Astrocyte (in vitro differentiated cells and primary cell): ENCODE results near the gene ENTPD2.

ENCODE experiments used
- CTCF ChIP-seq: IDR thresholded peaks from 2 replicates; pipeline ENCODE4 v1.5.1; 2011; ENCODE audit warnings: low read depth, mild to moderate bottlenecking, inconsistent platforms, low read length, moderate library complexity; ENCODE audit not compliant: insufficient read depth
- EZH2 ChIP-seq: IDR thresholded peaks from 2 replicates; pipeline ENCODE4 v1.6.1; 2012; ENCODE audit warnings: mild to moderate bottlenecking, low read length, inconsistent platforms; ENCODE audit not compliant: insufficient read depth

- no peak for TF ChIP-seq CTCF
- no peak for TF ChIP-seq EZH2
Measured at GRCh38 chr9:137038916-137039315, 14.9 kb downstream of the ENTPD2 start.
